GM18499 (cell line): ENCODE measurements around the gene GAPDHS.

Experiments
- ATAC-seq: cut with Tn5 transposase; IDR thresholded peaks from one replicate; pipeline ENCODE4 v1.9.1; 2021; ENCODE audit warnings: moderate number of reproducible peaks; ENCODE audit not compliant: insufficient read depth, unreplicated experiment

Gene GAPDHS

DNA sequence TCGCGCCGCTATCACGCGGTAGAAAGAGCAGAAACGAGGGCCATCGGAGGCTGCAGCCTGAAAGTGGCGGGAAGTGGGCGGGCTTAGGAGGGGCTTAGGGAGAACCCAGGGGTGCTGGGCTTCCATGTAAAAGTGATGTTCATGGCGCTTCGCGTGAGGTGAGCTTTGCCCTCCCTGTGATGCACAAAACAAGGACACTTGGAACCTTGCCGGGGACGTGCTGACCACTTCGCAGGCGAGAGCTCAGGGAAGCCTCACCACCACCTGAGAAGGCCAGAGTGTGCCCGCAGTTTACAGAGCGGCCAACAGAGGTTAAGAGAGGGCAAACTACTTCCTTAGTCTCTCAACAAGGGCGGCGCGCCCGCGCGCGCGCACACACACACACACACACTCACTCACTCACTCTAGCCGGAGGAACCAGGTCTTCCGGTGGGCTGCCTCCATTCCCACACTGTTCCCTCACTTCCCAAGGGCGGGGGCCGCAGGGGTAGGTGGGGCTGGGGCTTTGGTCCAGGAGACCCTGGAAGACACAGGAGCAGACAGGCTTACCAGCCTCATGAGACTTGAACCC lies 651 bp downstream of the GAPDHS start:
- no peak for ATAC-seq

DNA sequence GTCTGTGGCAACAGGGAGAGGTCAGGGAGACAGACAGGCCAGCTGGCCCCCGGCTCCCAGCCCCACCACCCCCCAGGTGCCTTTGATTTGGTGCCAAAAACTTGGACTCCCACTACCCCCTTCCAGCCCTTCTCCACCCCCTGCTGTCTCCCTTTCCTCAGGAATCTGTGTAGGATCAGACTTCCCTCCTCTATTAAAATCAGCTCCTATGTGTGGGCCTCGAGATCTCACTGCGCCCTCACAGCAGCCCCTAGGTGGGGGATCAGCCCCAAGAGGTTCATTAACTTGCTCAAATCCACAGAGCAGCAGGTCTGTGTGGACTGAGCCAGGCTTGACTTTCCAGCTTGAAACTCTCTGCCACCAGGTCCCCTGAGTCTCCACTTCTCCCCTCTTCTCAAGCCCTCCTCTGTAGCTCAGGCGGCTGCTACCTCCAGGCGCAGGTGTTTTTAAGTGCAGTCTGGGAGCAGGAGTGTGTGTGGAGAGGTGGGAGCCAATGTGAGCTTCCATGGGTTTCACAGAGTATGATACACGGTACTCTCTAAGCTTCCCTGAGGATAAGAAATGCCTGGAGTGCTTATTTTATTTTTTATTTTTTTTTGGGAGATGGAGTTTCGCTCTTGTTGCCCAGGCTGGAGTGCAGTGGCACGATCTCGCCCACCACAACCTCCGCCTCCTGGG lies 1.7 kb downstream of the GAPDHS start:
- ATAC-seq: no peak

DNA sequence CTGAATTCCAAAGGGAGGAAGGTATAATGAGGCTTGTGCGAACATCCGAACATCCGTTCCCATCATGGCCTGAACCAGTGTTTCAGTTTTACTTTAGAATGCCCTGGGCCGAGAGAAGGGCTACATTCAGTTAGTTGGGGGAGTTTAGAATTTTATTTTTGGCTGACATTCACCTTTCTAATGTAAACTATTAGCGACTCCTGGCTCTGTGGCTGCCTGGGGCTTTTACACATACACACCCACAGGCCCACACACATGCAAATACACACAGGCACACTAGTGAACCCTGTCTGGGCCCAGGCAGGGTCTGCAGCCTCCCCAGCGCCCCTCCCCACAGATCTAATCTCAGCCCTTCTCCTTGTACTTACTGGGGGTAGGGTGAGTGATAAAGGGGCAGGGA lies 6.1 kb downstream of the GAPDHS start:
- ATAC-seq: no peak

DNA sequence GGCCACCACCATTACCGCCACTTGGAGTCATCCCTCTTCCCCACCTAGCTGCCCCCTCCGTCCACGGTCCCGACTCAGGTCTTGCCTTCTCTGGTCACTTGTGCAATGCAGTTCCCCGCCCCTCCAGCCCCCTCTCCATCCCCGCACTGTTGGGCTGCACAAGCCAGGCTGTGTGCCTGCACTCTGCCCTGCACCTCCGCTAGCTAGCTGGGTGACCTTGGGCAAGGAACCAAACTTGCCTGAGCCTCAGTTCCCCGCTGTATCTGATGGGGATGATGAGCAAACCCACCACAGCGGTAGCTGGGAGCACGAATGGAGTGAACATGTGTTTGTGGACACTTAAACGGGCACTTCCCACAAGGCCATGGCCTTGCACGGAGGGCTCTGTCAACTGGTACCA lies 6.6 kb downstream of the GAPDHS start:
- ATAC-seq: no peak

DNA sequence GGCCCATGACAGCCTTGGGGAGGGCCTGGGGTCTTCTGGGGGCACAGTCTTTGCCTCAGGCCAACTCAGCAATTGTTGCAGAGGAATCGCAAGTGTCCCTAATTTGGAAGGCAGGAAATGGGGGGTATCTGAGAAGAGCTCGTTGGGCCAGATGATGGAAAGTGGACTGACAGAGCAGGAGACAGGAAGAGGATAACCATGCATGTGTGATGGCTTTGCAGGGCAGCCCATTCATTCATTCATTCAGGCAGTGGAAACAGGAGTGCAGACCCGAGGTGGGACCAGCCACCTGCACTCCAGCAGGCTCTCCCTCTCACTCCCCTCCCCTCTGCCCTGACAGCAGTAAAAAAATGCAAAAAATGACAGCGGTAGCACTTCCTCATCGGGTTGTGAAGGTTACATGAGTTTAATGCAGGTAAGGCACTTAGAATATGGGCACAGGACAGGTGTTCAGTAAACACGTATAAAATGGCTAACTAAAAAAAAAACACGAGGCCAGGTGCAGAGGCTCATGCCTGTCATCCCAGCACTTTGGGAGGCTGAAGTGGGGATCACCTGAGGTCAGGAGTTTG lies 7.2 kb downstream of the GAPDHS start:
- no peak for ATAC-seq

DNA sequence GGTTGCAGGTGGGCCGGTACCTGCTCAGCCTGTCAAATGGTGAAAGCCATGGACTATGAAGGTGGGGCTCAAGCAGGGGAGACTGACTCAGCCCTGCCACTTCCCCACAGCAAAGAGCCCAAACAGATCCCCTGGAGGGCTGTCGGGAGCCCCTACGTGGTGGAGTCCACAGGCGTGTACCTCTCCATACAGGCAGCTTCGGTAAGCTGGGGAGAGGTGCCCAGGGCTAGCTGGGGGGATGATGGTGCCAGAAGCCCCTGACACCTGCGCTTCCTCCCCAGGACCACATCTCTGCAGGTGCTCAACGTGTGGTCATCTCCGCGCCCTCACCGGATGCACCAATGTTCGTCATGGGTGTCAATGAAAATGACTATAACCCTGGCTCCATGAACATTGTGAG lies 9.0 kb downstream of the GAPDHS start:
- no peak for ATAC-seq

DNA sequence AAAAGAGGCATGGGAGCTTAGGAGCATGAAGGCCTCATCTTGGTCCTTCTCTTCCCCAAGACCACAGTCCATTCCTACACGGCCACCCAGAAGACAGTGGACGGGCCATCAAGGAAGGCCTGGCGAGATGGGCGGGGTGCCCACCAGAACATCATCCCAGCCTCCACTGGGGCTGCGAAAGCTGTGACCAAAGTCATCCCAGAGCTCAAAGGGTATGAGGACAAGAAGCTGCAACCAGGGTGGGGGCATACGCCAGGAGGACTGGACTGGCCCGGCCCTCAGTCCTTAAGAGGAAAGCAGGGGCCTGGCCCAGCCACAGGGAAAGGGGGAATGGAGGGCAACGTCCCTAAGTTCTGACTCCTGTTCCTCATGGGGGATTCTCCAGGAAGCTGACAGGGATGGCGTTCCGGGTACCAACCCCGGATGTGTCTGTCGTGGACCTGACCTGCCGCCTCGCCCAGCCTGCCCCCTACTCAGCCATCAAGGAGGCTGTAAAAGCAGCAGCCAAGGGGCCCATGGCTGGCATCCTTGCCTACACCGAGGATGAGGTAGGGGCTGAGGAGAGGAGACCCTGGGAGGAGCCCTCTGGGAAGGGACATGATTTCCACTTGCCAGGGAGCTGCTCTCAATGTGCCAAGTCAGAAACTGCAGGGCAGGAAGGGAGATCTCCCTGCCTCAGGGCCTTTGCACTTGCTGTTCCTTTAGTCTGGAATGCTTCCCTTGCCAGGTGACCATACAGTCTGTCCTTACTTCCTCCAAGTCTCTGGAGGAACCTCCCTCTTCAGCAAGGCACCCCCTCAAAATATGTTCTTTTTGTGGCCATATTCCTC lies 10.2 kb downstream of the GAPDHS start:
- ATAC-seq: no peak

DNA sequence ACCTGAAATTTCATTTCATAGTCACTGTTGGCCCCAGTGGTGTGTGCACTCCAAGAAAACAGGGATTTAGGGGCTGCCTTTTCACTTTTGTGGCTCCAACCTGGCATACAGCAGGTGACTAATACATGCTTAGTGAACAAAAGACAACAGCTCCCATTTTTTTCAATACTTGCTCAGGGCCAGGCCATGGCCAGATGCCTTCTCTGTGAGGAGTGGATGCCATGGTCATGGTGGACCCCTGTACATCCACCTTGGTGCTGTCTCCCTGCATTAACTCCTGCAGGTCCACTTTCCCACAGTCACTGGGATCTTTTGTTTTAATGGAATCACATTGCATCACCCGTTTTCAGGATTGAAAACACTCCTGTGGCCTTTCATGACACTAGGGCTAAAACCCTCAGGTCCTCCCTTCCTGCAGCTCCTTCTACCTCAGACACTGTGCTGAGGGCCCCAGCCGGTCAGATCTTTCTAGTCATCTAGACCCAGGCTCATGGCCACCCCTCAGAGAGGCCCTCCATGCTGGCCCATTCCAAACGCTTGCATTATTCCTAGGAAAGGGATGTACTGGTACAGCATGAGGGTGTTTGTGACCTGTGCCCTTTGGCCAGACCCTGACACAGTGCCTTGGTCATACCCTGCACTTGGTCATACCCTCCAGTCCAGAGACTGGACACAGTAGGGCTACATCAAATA lies 11.0 kb downstream of the GAPDHS start:
- no peak for ATAC-seq

DNA sequence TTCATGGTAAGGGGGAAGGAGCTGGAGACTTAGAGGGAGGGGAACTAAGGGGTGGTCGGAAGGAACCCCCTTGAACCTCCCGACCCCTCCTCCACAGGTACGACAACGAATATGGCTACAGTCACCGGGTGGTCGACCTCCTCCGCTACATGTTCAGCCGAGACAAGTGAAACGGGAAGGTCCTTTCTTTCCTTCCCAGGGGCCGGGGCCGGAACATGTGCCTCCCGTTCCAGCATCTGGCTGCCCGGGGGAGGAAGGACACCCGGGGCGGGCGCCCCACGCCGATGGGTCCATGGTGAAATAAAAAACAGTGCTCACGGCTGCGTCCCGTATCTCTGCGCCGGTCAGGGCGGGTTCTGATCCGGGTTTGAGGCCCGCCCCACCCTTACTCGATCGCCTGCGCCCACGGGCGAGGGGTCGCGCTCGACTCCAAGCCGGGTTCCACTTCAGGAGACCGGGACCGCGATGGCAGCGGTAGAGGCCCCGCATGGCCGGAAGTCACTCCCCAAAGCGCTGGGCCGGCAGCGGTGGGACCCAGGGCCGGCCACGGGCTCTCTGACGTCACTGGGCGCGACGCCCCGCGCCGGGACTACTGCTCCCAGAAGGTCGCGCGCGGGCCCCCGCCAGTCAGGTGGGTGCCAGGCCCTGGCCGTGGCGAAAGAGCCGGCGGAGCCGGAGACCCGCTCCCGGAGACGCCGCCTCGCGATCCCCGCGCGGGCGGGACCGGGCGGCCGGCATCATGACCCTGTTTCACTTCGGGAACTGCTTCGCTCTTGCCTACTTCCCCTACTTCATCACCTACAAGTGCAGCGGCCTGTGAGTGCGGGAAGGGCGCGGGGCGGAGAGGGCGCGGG lies 12.0 kb downstream of the GAPDHS start, which contains the start of gene TMEM147:
TMEM147 (plus strand) TSS at position 626 of the 854 bp plus-strand sequence; CDS start at position 740, 114 bp downstream.
- ATAC-seq: no peak

DNA sequence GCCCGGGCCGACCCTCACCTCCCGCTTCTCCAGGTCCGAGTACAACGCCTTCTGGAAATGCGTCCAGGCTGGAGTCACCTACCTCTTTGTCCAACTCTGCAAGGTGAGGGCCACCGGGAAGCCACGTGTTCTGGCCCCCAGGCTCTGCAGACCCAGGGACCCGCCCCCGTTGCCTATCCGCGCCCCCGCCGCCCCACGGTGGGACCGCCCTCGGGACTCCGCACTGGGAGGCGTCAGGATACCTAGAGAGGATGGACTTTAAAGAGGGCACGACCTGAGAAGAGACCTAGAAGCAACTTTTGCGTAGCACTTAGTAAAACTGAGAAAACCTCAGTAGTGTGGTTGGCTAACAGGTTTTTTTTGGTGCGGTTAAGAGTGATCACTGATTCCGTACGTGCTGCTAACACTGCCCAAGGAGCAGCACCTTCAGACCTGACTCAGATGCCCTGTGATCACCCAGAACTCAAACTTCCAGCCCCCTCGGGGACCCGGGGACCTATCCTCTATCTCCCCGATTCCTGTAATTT lies 12.7 kb downstream of the GAPDHS start:
- ATAC-seq: no peak

DNA sequence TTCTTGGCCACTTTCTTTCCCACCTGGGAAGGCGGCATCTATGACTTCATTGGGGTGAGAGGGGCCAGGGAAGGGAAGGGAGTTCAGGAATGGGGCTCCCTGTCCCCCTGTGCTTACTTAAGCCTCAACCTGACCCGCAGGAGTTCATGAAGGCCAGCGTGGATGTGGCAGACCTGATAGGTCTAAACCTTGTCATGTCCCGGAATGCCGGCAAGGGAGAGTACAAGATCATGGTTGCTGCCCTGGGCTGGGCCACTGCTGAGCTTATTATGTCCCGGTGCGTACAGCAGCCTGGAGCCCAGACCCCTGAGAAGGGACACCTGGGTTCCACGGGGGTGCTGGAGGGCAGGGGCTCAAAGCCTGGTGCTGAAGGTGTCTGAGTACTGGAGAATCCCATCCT lies 13.3 kb downstream of the GAPDHS start:
- no peak for ATAC-seq

DNA sequence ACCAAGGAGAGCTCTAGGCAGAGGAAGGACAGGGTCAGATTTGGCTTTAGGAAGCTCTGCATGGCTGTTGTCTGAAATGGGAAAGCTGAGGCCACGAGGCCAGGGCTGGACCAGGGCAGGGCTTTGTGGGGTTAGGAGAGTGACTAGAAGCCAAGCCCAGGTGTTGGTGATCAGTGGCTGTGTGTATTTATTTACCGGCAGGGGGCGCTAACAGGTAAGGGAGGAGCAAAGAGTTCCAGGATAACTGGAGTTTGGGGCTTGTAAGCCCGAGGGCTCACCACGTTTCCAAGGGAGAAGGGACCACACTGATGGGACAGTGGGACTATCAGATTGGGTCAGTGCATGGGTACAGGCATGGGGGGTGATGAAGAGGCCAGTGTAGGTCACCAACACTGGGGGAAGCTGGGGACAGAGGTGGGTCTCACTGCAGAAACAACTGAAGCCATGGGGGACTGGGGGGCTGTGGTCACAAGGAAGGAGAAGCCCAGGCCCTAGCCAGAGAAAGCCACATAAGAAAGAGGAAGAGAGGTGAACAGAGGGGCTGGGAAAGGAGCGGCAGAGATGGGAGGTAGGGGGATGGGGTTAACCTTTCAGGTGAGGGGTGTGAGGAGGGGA lies 16.0 kb downstream of the GAPDHS start:
- no peak for ATAC-seq

DNA sequence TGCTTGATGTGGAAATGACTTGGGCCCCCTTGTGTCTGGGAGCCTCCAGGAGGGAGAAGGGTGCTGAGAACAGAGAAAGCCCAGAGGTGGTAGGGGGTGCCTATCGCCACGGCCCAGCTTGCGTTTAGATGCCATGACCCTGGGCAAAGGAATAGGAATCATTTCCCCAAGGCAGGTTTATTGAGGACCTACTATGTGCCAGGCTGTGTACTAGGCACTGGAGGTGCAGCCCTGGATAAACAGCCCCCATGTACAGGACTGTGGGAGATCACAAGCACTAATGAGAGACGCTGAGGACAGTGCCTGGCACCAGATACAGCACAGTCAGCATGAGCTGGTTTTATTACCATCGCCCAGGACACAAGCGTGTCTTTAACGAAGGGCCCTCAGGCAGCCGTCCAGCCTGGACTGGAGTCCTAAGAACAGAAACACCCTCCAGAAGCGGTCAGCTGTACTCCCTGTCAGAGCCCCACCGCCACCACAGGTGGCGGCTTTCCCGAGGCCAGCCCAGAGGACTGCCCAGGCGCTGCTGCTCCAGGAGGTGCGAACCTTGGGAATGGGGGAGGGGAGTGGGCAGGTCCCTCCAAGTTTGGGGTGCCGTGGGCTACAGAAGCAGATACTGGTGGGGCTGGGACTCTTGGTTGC lies 16.7 kb downstream of the GAPDHS start:
- no peak for ATAC-seq

DNA sequence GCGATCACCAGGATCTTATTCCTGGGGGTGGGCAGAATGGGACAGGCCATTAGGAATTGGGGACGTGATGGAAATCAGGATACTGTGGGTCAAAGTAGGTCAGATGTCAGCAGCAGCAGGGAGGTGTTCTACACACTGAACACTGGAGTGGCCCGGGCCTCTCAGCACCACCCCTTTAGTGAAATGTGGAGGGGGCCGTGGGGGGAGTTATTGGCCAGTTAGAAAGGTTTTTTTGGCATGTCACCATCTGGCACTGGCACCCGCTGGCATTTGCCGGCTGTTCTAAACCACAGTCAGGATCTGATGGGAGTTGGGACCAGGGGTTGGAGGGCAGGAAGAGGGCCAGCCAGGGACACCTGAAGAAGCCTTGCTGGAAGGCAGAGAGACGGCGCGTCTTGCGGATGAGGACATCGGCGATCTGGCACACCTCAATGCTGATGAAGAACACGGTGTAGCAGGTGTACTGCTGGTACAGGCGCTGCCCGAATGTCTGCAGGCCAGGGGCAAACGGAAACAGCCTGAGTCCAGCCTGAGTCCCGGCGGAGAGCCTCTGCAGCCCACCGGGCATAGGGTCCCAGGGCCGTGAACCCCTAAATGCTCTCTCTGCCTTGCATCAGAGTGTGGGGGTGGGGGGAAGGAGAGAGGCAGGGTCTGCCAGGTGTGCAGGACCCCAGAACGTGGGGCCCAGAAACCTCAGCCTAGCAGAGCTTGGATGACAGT lies 18.0 kb downstream of the GAPDHS start:
- no peak for ATAC-seq

DNA sequence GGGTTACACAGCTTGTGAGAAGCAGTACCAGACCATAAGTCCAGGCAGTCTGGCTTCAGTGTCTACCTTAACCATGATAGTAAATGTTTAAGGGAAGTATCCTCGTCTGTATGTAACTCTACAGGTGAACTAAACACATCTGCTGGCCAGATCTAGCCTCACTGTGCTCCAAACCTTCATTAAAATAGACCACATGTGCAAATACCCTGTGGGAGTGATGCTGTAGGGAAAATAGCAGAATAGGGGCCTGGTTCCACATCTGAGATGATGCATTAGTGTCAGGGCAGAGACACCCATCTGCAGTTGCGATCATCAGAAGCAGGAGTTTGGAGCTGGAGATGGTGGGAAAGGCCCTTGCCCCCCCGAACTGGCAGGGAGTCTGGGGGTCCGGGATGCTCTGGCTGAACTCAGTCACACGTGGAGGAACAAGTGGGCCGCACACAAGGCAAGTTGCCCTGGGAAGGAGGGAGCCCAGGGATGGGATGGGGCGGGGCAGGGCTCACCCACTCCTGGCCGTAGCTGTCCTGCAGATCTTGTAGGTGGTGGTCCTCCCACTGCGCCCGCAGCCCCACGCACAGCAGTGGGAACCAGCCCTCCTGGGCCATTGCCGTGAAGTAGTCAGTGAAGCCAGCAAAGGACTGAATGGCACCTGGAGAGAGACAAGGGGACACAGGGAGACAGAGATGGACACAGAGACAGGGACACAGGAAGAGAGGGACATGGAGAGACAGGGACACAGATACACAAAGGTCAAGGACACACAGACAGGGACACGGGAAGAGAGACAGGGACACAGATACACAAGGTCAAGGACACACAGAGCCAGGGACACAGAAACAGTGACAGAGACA lies 19.5 kb downstream of the GAPDHS start:
- ATAC-seq: no peak

DNA sequence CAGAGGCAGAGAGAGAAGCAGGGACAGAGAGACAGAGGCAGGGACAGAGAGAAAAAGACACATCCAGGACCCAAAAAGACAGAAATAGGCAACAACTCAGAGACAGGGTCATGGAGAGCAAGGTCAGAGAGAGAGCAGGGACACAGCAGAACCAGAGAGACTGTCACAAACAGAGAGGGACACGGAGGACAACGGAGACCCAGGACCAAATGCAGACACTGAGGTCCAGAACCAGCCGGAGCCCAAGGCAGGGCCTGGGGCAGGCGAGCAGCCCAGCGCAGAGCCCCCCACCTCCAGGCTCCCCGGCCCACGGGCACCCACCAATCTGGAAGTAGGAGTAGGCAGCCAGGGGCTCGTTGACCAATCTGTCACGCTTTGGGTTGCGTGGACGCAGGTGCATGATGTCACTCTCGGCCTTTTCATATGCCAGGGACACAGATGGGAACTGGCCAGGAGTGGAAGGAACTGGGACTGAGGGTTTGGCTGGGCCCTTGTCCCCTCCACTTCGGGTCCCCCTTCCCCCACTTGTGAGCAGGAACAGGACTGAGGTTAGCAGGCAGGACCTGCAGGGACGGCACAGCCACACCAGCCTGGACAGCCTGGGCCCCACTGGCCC lies 20.2 kb downstream of the GAPDHS start:
- no peak for ATAC-seq

DNA sequence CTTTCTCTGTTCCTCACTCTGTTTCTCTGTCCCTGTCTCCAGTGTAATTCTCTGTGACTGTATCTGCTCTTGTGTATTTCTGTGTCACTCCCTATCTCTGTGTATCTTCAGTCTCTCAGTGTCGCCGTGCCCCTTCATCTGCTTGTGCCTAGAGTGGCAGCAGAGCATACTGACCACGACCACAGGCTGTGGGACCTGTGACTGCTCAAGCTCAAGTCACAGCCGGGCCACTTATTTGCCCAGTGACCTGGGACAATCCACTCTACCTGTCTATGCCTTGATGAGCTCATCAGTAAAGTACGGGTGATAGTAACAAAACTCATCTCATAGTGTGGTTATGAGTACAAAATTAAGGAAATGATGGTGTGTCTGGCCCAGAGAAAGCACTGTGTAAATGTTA lies 20.8 kb downstream of the GAPDHS start:
- no peak for ATAC-seq
